Measurements from ENCODE around the gene KLRC2. TPM values are rescaled to one million over a fixed set of nuclear protein-coding genes. Genes with fewer than 3 reads are reported as not detected.
"Not testable (repeated sequence)": the region's sequence is repeated elsewhere in the genome, so short reads cannot be mapped to it uniquely, and the experiment has no call there.

Gene KLRC2
- polyA plus RNA-seq (ENCODE audit: insufficient read length in 4 of 4) = not detected

GRCh38 chr12:10435816-10436215, at the start of gene KLRC2:
Gene KLRC2 (minus strand): TSS chr12:10436010. CDS start chr12:10435986, 24 bp downstream.
- not testable (repeated sequence) for DNase-seq (ENCODE audit: low read depth in 4 of 4, low spot score in 3 of 4)

GRCh38 chr12:10481901-10482300, 46.1 kb upstream of the KLRC2 start:
- DNase-seq (ENCODE audit: low read depth in 4 of 4, low spot score in 3 of 4) = not testable (repeated sequence)

- not testable (repeated sequence) for DNase-seq (ENCODE audit: low read depth in 4 of 4, low spot score in 3 of 4)
These were observed 37.0 kb upstream of the KLRC2 start for GRCh38 chr12:10472808-10473207.

GRCh38 chr12:10469701-10470100, 33.9 kb upstream of the KLRC2 start:
- no peak for DNase-seq (ENCODE audit: low read depth in 4 of 4, low spot score in 3 of 4)

GRCh38 chr12:10466311-10466710, 30.5 kb upstream of the KLRC2 start:
- DNase-seq (ENCODE audit: low read depth in 4 of 4, low spot score in 3 of 4) = no peak

- no peak for DNase-seq (ENCODE audit: low read depth in 4 of 4, low spot score in 3 of 4)
These were observed 21.9 kb upstream of the KLRC2 start for GRCh38 chr12:10457760-10458159.

- DNase-seq (ENCODE audit: low read depth in 4 of 4, low spot score in 3 of 4) = no peak
These were observed 21.0 kb upstream of the KLRC2 start for GRCh38 chr12:10456856-10457255.

- DNase-seq (ENCODE audit: low read depth in 4 of 4, low spot score in 3 of 4) = no peak
These were observed 20.0 kb upstream of the KLRC2 start for GRCh38 chr12:10455766-10456165.

GRCh38 chr12:10454531-10454930, 18.7 kb upstream of the KLRC2 start:
- no peak for DNase-seq (ENCODE audit: low read depth in 4 of 4, low spot score in 3 of 4)

- no peak for DNase-seq (ENCODE audit: low read depth in 4 of 4, low spot score in 3 of 4)
These were observed 17.3 kb upstream of the KLRC2 start, which contains the start of gene KLRC1 for GRCh38 chr12:10453156-10453555. Gene KLRC1 (minus strand): TSS chr12:10453377. CDS start chr12:10451156, 2,221 bp downstream.

- no peak for DNase-seq (ENCODE audit: low read depth in 4 of 4, low spot score in 3 of 4)
These were observed 12.4 kb upstream of the KLRC2 start for GRCh38 chr12:10448236-10448635.

- not testable (repeated sequence) for DNase-seq (ENCODE audit: low read depth in 4 of 4, low spot score in 3 of 4)
These were observed 10.2 kb upstream of the KLRC2 start for GRCh38 chr12:10446052-10446451.

GRCh38 chr12:10441144-10441543, 5.3 kb upstream of the KLRC2 start:
- DNase-seq (ENCODE audit: low read depth in 4 of 4, low spot score in 3 of 4) = not testable (repeated sequence)

- DNase-seq (ENCODE audit: low read depth in 4 of 4, low spot score in 3 of 4) = not testable (repeated sequence)
These were observed 3.9 kb upstream of the KLRC2 start for GRCh38 chr12:10439608-10440274.

GRCh38 chr12:10437601-10438000, 1.8 kb upstream of the KLRC2 start:
- DNase-seq (ENCODE audit: low read depth in 4 of 4, low spot score in 3 of 4) = not testable (repeated sequence)

- not testable (repeated sequence) for DNase-seq (ENCODE audit: low read depth in 4 of 4, low spot score in 3 of 4)
These were observed 5.2 kb downstream of the KLRC2 start for GRCh38 chr12:10430623-10431022.

- DNase-seq (ENCODE audit: low read depth in 4 of 4, low spot score in 3 of 4) = not testable (repeated sequence)
These were observed 9.9 kb downstream of the KLRC2 start for GRCh38 chr12:10425938-10426337.

GRCh38 chr12:10424260-10424899, 11.4 kb downstream of the KLRC2 start:
- not testable (repeated sequence) for DNase-seq (ENCODE audit: low read depth in 4 of 4, low spot score in 3 of 4)

- DNase-seq (ENCODE audit: low read depth in 4 of 4, low spot score in 3 of 4) = not testable (repeated sequence)
These were observed 13.7 kb downstream of the KLRC2 start for GRCh38 chr12:10422159-10422558.

- not testable (repeated sequence) for DNase-seq (ENCODE audit: low read depth in 4 of 4, low spot score in 3 of 4)
These were observed 15.5 kb downstream of the KLRC2 start, which contains the start of gene KLRC3 for GRCh38 chr12:10420334-10420733. Gene KLRC3 (minus strand): TSS chr12:10420595. CDS start chr12:10420550, 45 bp downstream.

GRCh38 chr12:10409392-10409791, 26.4 kb downstream of the KLRC2 start, which contains the start of gene KLRC4:
Gene KLRC4 (minus strand): TSS chr12:10409757. CDS start chr12:10409575, 182 bp downstream.
- DNase-seq (ENCODE audit: low read depth in 4 of 4, low spot score in 3 of 4) = no peak

- no peak for DNase-seq (ENCODE audit: low read depth in 4 of 4, low spot score in 3 of 4)
These were observed 27.0 kb downstream of the KLRC2 start for GRCh38 chr12:10408842-10409241.

Measured in right renal pelvis (tissue), 4 donors.